GM11168 (cell line): ENCODE results near the gene PLEKHO1.
"Not testable (repeated sequence)": the region's sequence is repeated elsewhere in the genome, so short reads cannot be mapped to it uniquely, and the experiment has no call there.

Experiments used
- in situ Hi-C: fragments of 300-500 bp; cut with MboI; formaldehyde crosslinking; loops from one replicate; pipeline ENCODE4 v1.12.0; 2022; ENCODE audit warnings: low sequenced_read_pairs; ENCODE audit not compliant: unreplicated experiment

PLEKHO1 gene

DNA sequence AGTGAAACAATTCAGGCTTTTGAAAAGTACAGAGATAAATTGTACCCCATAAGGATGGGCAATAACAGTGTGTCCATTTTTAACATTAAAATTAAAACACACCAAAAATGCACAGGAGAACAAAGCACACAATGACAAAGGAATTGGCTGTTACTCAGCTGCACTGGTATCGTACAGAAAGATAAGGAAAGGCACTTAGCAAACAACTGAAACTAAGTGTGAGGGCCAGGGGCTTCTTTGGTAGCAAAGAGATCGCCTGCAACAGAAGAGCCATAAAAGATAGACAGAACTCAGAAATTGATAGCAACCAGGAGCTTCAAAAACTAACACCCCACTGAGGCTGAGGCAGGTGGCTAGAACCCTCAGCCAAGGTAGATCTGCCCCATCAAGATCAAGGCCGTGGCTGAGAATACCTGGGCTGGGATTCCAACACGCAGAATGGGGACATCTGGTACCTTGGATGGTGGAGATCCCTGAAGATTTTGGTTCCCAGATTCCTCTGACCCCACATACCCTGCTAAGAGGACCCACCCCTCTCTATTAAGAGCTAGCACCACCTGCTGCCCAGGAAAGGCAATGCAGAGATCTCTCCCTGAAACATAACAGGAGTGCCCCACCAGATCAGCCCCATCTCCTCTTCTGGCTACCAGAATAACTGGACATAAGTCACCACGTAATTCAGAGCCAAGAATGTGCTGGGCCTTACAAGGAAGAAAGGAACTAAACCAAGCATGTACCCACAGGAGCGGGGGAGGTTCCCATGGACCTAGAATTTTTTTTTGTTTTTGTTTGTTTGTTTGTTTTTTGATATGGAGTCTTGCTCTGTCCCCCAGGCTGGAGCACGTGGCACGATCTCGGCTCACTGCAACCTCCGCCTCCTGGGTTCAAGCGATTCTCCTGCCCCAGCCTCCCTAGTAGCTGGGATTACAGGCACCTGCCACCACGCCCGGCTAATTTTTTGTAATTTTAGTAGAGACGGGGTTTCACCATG lies 16.2 kb downstream of the PLEKHO1 start:
- in situ Hi-C loops = loop anchor here (10.0 kb wide), 1 partner anchor 91 kb away; no protein-coding TSS in a partner anchor

GRCh38 chr1:150168960-150169601 lies 19.4 kb downstream of the PLEKHO1 start:
- in situ Hi-C loops = loop anchor here (10.0 kb wide), 1 partner anchor 94 kb away; no protein-coding TSS in a partner anchor

DNA sequence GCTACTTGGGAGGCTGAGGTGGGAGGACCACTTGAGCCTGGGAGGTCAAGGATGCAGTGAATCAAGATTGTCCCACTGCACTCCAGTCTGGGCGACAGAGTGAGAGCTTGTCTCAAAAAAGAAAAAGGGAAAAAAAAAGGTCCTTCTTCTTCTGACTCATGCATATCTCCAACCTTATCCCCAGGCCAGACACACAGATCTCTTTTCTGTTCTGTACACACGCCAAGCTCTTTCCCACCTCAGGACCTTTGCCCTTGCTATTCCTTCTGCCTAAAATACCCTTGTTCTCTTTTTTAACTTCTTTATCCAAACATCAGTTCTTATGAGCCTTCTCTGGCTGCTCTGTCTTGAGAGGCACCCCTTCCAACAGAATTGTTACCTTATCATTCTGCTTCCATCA lies 22.1 kb downstream of the PLEKHO1 start:
- in situ Hi-C loops = no loop called here

- in situ Hi-C loops = no loop called here
These were observed 23.4 kb downstream of the PLEKHO1 start for GRCh38 chr1:150173141-150173585.

DNA sequence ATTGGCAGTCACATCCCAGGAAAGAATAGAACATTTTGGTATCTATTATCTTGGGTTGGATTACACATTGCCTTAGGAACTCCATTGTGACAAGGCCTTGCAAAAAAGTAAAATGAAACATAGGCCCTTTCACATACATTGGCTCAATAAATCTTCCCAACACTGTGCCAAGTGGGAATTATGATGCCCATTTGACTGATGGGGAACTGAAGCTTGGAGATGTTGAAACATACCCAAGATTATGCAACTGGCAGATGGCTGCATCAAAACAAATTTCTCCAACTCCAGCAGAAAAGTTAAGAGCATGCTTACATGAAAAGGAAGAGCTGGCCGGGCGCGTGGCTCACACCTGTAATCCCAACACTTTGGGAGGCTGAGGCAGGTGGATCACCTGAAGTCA lies 26.9 kb downstream of the PLEKHO1 start:
- in situ Hi-C loops = no loop called here

DNA sequence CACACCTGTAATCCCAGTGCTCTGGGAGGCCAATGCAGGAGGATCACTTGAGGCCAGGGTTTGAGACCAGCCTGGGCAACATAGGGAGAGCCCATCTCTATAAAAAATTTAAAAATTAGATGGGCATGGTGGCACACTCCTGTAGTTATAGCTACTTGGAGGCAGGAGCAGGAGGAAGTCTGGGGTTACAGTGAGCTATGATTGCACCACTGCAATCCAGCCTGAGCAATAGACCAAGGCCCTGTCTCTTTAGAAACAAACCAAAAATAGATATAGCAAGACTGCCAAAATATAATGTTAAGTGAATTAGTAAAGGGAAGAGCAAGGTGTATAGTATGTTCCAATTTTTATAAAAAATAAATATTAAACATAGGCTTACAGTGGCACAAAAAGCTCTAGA lies 28.8 kb downstream of the PLEKHO1 start:
- in situ Hi-C loops = no loop called here

- in situ Hi-C loops = loop anchor here (5.0 to 10.0 kb wide), 2 partner anchors 93 to 215 kb away; no protein-coding TSS in a partner anchor
These were observed 30.2 kb downstream of the PLEKHO1 start for GRCh38 chr1:150179867-150180266.

DNA sequence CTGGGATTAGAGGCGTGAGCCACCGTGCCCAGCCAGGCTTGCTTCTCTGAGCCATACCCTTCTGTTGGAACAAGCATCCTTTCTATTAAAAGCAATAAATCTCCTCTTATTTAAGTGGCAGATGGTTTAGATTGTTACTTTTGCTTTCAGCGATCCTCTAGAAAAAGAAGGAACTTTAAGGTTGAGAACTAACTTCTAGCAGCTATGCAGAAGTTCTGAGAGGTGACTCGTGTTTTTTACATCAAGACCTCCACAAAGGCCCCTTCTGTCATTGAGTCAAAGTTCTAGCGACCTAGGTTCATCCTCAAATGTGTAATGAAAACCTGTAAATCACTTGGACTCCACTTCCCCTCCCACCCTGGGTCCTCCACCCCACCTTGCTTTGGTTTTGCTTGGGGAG lies 30.8 kb downstream of the PLEKHO1 start:
- in situ Hi-C loops = loop anchor here (5.0 to 10.0 kb wide), 2 partner anchors 93 to 216 kb away; no protein-coding TSS in a partner anchor

DNA sequence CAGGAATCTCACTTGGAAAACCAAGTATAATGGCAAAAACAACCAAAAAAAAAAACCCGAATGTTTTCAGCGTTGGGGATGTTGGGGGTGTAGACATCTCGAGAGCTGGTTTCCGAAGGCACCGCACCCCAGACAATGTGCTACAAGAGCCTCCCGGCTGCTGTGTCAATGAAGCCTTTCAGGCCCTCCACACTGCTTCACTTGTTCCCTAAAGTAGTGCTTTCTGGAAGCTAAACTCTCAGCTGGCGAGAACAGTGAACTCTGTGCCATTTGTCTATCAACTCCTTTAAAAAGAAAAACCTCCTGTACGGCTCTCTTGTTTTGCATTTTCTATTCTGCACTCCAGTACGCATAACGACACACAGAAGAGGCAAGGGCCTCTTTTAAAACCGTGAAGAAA lies 32.5 kb downstream of the PLEKHO1 start:
- in situ Hi-C loops = loop anchor here (5.0 to 10.0 kb wide), 2 partner anchors 95 to 217 kb away; no protein-coding TSS in a partner anchor

GRCh38 chr1:150183061-150183460 lies 33.3 kb downstream of the PLEKHO1 start:
- in situ Hi-C loops = loop anchor here (5.0 to 10.0 kb wide), 2 partner anchors 96 to 218 kb away; no protein-coding TSS in a partner anchor

GRCh38 chr1:150185481-150185880 lies 35.8 kb downstream of the PLEKHO1 start:
- in situ Hi-C loops = loop anchor here (10.0 kb wide), 1 partner anchor 221 kb away; no protein-coding TSS in a partner anchor

DNA sequence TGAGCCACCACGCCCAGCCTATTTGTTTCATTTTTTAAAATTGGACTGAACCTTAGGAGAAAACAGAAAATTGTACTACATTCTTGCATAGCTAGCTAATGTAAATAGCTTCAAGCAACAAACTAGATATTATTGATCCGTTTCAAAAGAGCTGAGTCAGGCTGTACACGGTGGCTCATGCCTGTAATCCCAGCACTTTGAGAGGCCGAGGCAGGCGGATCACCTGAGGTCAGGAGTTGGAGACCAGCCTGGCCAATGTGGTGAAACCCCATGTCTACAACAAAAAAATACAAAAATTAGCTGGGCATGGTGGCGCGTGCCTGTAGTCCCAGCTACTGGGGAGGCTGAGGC lies 36.7 kb downstream of the PLEKHO1 start:
- in situ Hi-C loops = loop anchor here (10.0 kb wide), 1 partner anchor 222 kb away; no protein-coding TSS in a partner anchor

GRCh38 chr1:150186789-150187559 lies 37.3 kb downstream of the PLEKHO1 start:
- in situ Hi-C loops = loop anchor here (10.0 kb wide), 1 partner anchor 222 kb away; no protein-coding TSS in a partner anchor

DNA sequence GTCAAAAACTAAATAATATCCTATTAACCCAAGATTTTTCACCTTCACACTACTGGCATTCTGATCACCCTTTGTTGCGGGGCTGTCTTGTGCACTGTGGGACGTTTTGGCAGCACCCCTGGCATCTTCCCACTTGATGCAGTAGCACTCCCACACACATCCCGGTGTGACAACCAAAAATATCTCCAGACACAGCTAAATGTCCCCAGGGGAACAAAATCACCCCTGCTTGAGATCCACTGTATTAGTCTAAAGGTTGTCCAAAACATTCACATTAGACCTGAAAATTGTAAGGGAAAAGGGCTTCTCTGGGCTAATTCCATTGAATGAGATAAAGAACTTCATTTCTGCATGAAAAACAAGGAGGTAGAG lies 37.8 kb downstream of the PLEKHO1 start:
- in situ Hi-C loops = loop anchor here (10.0 kb wide), 1 partner anchor 223 kb away; no protein-coding TSS in a partner anchor

- in situ Hi-C loops = no loop called here
These were observed 42.3 kb downstream of the PLEKHO1 start for GRCh38 chr1:150192012-150192411.

DNA sequence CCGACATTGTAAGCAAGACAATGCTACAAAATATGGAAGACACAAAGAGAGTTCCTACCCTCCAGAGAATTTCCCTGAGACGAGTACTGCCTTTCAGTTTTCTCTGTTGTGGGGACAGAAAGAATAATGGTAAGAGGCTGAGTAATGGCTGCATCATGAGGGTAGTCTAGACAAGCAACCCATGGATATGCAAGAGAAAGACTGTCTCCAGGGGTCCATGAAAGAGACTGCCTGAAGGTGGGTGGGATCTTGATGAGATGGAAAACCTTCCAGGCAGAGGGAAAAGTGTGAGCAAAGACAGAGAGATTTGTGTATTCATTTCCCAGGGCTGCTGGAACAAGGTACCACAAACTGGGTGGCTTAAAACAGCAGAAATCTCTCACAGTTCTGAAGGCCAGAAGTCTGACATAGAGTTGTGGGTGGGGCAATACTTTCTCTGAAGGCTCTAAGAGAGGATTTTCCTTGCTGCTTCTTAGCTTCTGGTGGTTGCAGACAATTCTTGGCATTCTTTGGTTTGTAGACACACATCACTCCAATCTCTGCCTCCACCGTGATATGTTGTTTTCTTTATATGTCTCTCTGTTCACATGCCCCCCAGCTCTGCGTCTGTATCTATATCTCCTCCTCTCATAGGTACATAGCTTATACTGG lies 44.8 kb downstream of the PLEKHO1 start:
- in situ Hi-C loops = no loop called here

DNA sequence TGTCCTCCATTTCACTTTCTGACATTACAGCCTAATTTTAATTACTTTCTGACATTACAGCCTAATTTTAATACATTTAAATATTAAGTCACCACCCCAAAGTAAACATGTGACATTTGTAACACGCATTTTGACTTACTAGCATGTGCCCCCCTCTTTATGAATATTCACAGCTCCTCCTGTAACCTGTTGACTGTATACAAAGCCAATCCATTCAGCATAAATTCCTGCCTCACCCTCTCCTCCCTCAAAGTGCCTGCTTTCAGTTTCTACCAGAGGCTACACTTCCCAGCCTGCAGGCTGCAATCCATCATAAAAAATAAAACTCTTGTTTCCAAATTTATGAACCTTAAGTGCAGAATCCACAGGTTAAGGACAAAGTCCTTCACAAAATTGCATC lies 46.7 kb downstream of the PLEKHO1 start:
- in situ Hi-C loops = no loop called here

DNA sequence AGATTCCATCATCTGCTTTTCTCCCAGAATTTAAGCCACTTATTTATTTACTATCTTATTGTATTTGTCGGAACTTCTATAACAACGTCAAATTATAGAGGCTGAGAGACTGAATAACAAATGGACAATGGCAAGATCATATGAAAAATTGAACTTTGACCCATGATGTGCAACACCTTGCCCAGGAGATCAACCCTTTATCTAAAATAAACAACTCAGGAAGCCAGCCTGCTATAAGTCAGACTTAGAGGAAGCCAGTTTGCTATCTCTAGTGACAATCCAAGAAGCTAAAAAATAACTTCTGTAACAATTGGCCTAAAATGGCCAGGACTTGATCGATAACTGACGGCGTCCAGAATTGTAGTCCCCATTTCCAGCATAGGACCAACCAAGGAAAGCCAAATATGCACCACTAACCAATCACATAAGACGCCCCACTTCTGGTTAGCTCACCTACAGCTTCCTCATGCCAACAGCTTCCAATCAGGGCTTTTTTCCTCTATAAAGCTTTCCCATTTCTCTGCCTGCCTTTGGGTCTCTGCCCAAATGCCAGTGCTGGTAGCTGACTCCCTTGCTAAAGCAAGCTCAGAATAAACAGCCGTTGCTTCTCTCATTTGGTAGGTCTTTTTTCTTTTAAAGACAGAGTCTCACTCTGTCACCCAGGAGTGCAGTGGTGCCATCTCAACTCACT lies 57.7 kb downstream of the PLEKHO1 start:
- in situ Hi-C loops = no loop called here

- in situ Hi-C loops = not testable (repeated sequence)
These were observed 58.7 kb downstream of the PLEKHO1 start for GRCh38 chr1:150208460-150208859.
